Liver (tissue), 9 donors: Measurements from ENCODE around the gene IFT27. TPM values are rescaled to one million over a fixed set of nuclear protein-coding genes. Genes with fewer than 3 reads are reported as not detected.

Source experiments
- DNase-seq: peaks from one replicate; pipeline ENCODE4 v3.0.0-alpha.2; 2017; ENCODE audit warnings: low spot score
- H3K27ac ChIP-seq, 2 donors: one replicate each; pipeline ENCODE4 v1.7.0; 2013; ENCODE audit warnings: inconsistent platforms in 2 of 2, low read length in 2 of 2, control low read depth in 1 of 2, low read depth in 1 of 2, mild to moderate bottlenecking in 1 of 2
- H3K27me3 ChIP-seq, 4 donors: one replicate each; pipeline versions ENCODE4 v1.6.1 to v1.7.0; 2013; ENCODE audit warnings: low read length in 3 of 4, inconsistent platforms in 1 of 4, mild to moderate bottlenecking in 1 of 4, moderate library complexity in 1 of 4; ENCODE audit not compliant: control insufficient read depth in 4 of 4, insufficient read depth in 4 of 4
- H3K36me3 ChIP-seq, 4 donors: one replicate each; pipeline versions ENCODE4 v1.6.1 to v1.7.0; 2013; ENCODE audit warnings: low read length in 3 of 4, mild to moderate bottlenecking in 3 of 4, low read depth in 1 of 4, moderate library complexity in 1 of 4; ENCODE audit not compliant: control insufficient read depth in 4 of 4, insufficient read depth in 3 of 4
- H3K4me1 ChIP-seq, 4 donors: one replicate each; pipeline versions ENCODE4 v1.6.1 to v1.7.0; 2013; ENCODE audit warnings: low read length in 3 of 4, mild to moderate bottlenecking in 3 of 4, moderate library complexity in 1 of 4; ENCODE audit not compliant: control insufficient read depth in 4 of 4, insufficient read depth in 4 of 4
- H3K4me3 ChIP-seq, 3 donors: one replicate each; pipeline versions ENCODE4 v1.6.1 to v1.7.0; 2013; ENCODE audit warnings: low read length in 3 of 3, control low read depth in 1 of 3, low read depth in 1 of 3, mild to moderate bottlenecking in 1 of 3
- H3K9ac ChIP-seq, 2 donors: one replicate each; pipeline ENCODE4 v1.7.0; 2013; ENCODE audit warnings: low read length in 2 of 2, mild to moderate bottlenecking in 2 of 2, moderate library complexity in 2 of 2, control low read depth in 1 of 2, low read depth in 1 of 2
- H3K9me3 ChIP-seq, 4 donors: one replicate each; pipeline versions ENCODE4 v1.6.1 to v1.7.0; 2013; ENCODE audit warnings: low read length in 3 of 4; ENCODE audit not compliant: control insufficient read depth in 4 of 4
- ATF3 ChIP-seq: IDR thresholded peaks from 2 replicates; pipeline ENCODE4 v1.6.1; 2016; ENCODE audit warnings: antibody characterized with exemption
- CTCF ChIP-seq: fragments of 150-350 bp; IDR thresholded peaks from 2 replicates; pipeline ENCODE4 v1.5.1; 2017; ENCODE audit warnings: improper control_type of control experiment, low read depth, low read length; ENCODE audit not compliant: missing input control
- EGR1 ChIP-seq, 2 donors: IDR thresholded peaks; 2 replicates each; pipeline ENCODE4 v1.6.1; 2016 to 2018; ENCODE audit warnings: antibody characterized with exemption in 2 of 2, low read depth in 2 of 2
- FOXA1 ChIP-seq: IDR thresholded peaks from 2 replicates; pipeline ENCODE4 v1.6.1; 2016; ENCODE audit warnings: antibody characterized with exemption
- FOXA2 ChIP-seq: IDR thresholded peaks from 2 replicates; pipeline ENCODE4 v1.6.1; 2016; ENCODE audit warnings: antibody characterized with exemption
- GABPA ChIP-seq, 2 donors: IDR thresholded peaks in 1 of 2; conservative IDR thresholded peaks in 1 of 2; 2 replicates each; pipeline ENCODE4 v1.6.1; 2016; ENCODE audit warnings: antibody characterized with exemption in 2 of 2, mild to moderate bottlenecking in 1 of 2, moderate library complexity in 1 of 2
- HNF4A ChIP-seq, 2 donors: conservative IDR thresholded peaks; 2 replicates each; pipeline ENCODE4 v1.6.1; 2016; ENCODE audit warnings: antibody characterized with exemption in 2 of 2, mild to moderate bottlenecking in 2 of 2
- HNF4G ChIP-seq: IDR thresholded peaks from 2 replicates; pipeline ENCODE4 v1.6.1; 2016; ENCODE audit warnings: antibody characterized with exemption
- JUND ChIP-seq, 2 donors: IDR thresholded peaks; 2 replicates each; pipeline ENCODE4 v1.6.1; 2016; ENCODE audit warnings: antibody characterized with exemption in 2 of 2
- MAX ChIP-seq: IDR thresholded peaks from 2 replicates; pipeline ENCODE4 v1.6.1; 2016; ENCODE audit warnings: antibody characterized with exemption
- NR2F2 ChIP-seq: IDR thresholded peaks from 2 replicates; pipeline ENCODE4 v1.6.1; 2016; ENCODE audit warnings: antibody characterized with exemption
- RAD21 ChIP-seq, 2 donors: IDR thresholded peaks; 2 replicates each; pipeline ENCODE4 v1.6.1; 2016; ENCODE audit warnings: antibody characterized with exemption in 2 of 2, mild to moderate bottlenecking in 2 of 2
- REST ChIP-seq: IDR thresholded peaks from 2 replicates; pipeline ENCODE4 v1.6.1; 2016; ENCODE audit warnings: antibody characterized with exemption, mild to moderate bottlenecking
- RXRA ChIP-seq, 2 donors: IDR thresholded peaks; 2 replicates each; pipeline ENCODE4 v1.6.1; 2017 to 2018; ENCODE audit warnings: antibody characterized with exemption in 2 of 2, mild to moderate bottlenecking in 1 of 2
- ZBTB33 ChIP-seq: IDR thresholded peaks from 2 replicates; pipeline ENCODE4 v1.6.1; 2016; ENCODE audit warnings: antibody characterized with exemption
- WGBS: extraction: QIAGEN DNeasy Blood & Tissue Kit; methylation state at CpG from one replicate; pipeline ENCODE4 v1.1.7; 2013; 5-methylcytosine and 5-hydroxymethylcytosine counted together
- polyA plus RNA-seq, 2 donors: library from polyadenylated mRNA; stranded (reverse) in 1 of 2; unstranded in 1 of 2; fragments of 200-250 nt in 1 of 2; fragments of >200 nt in 1 of 2; fragmentation: Nextera tagmentation in 1 of 2; extraction: Ambion mirVana in 1 of 2; gene quantifications; one replicate each; pipeline versions ENCODE4 v1.2.1 to v1.2.3, GENCODE V29; 2013 to 2015
- total RNA-seq, 2 donors: library from RNA; depleted of rRNA; stranded (reverse); fragments of >200 nt; gene quantifications; one replicate each; pipeline ENCODE4 v1.2.3, GENCODE V29; 2014
- donor health status: healthy.
- donor health status: healthy.
- donor health status: healthy.
- donor health status: healthy.
- donor health status: healthy.

The IFT27 gene
- total and polyA plus RNA-seq, 4 donors = 7.2 to 12.4 (median 9.6) TPM

GRCh38 chr22:36767035-36767775 lies 8.7 kb downstream of the IFT27 start:
- no peaks in the 10 kb centered on the region for H3K27me3 ChIP-seq
- TF ChIP-seq CTCF = no peak
- TF ChIP-seq REST = no peak
- no peak for TF ChIP-seq GABPA (IDR thresholded peaks at IDR 0.05 in 1 of 2, conservative IDR thresholded peaks at IDR 0.05 in 1 of 2)
- TF ChIP-seq NR2F2 = no peak
- no peak for TF ChIP-seq FOXA2
- no peak for TF ChIP-seq JUND (IDR thresholded peaks at IDR 0.05)
- no peak for TF ChIP-seq FOXA1
- TF ChIP-seq ZBTB33 = no peak
- no peak for TF ChIP-seq MAX
- TF ChIP-seq ATF3 = no peak
- no peak for TF ChIP-seq HNF4A (conservative IDR thresholded peaks at IDR 0.05)
- no peak for TF ChIP-seq RAD21 (IDR thresholded peaks at IDR 0.05)
- TF ChIP-seq HNF4G = no peak
- no peak for TF ChIP-seq EGR1 (IDR thresholded peaks at IDR 0.05; ENCODE audit: low read depth in 2 of 2)
- no peak for TF ChIP-seq RXRA (IDR thresholded peaks at IDR 0.05)
- no peak overlapping the region for H3K27ac ChIP-seq
- WGBS = 95% methylated on average over 10 of the region's 10 CpGs
- H3K9me3 ChIP-seq = no peaks in the 10 kb centered on the region
- no peak overlapping the region for H3K4me3 ChIP-seq
- no peak for DNase-seq
- H3K4me1 ChIP-seq = no peaks in the 10 kb centered on the region
- peaks cover 0 to 4% (median 2%) of the 10 kb centered on the region in 4 donors for H3K36me3 ChIP-seq
- no peak overlapping the region for H3K9ac ChIP-seq
